Pulmonary artery endothelial cell (primary cell): ENCODE measurements around the gene CMIP. TPM values are rescaled to one million over a fixed set of nuclear protein-coding genes. Genes with fewer than 3 reads are reported as not detected.
A peak's percentile ranks its signal among the peaks of the same experiment; 100 is the strongest.

ENCODE experiments used
- DNase-seq: peaks from one replicate; pipeline ENCODE4 v3.0.0-alpha.2; 2011; ENCODE audit warnings: low read depth, low spot score
- total RNA-seq: library from RNA; depleted of rRNA; stranded (reverse); fragments of >200 nt; gene quantifications from 2 replicates; pipeline ENCODE4 v1.2.3, GENCODE V29; 2014

The CMIP gene
- total RNA-seq, 1 donor from 2014 or later, result 30.1 TPM

DNA sequence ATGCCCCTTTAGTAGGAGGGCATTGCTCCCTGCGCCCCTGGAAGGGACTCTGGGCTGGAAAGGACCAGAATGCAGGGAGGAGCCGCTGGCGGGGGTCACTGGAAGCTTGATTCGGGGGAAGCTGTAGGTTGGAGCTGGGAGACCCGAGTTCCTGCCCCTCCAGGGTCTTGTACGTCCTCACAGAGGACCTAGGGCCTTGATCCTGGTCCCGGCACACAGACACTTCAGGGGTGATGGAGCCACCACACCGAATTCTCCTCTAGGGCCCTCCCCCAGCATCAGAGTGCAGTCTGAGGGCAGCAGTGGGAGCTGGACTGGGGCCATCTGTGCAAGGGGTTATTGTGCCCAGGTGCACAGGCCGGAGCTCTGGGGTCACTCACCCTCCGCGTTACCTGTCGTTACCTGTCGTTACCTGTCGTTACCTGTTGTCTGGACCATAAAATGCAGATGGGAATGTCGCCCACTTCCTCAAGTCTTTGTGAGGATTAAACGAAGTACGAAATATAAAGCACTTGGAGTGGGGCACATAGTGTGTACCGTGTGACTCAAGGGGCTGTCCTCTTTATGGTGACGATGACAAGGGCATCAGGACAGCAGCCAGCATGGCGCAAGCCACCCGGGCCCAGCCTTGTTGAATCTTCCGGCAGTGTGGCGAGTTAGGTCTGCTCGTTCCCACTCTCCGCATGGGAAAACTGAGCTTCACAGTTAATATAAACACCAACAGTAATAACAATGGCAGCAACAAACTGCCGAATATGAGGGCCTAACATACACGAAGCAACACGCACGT, 48.6 kb downstream of the CMIP start:
- no peak for DNase-seq

DNA sequence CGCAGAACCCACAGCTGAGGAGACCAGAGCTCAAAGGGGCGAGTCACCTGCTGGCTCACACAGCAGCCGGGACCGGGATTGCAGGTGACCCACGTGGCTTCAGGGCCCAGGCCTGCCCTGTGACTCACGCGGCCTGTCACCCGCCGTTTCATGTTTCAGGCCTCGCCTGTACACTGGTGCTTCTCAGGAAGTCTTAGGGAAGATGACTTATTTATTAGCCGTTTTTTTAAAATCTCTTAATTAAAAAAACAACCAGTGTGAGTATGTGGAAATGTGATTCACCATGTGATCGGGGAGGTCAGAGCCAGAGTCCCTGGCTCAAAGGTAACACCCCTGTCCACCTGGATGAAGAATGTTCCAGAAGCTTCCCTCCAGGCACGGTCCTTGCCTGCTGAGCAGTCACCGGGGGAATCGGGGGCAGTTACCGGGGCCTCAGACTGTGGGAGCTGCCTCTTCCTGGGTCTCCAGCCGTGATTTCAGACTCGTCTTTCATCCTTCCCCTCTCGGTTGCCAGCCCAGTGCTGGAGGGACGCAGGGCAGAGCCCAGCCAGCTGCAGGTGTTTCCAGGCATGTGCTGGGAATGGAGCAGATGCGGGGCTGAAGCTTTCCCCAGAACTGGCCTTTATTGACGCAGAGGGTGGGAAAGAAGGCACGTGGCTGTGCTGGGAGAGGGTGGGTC, 49.3 kb downstream of the CMIP start:
- DNase-seq, result no peak

DNA sequence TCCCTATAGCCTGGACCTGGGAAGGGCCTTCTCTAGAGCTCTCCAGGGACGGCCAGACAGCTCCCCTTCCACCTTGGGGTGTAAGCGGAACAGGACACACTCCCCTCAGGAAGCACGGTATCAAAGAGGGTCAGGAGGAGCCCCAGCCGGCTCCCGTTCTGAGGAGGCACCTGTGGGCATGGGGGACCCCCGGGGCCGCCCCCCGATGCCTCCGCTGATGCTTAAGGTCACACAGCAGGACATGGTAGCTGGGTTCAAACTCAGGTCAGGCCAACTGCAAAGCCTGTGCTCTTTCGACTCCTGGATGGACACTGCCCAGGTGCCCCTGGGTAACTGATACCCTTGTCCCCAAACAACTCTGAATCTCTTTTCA, 49.8 kb downstream of the CMIP start:
- DNase-seq, result no peak

DNA sequence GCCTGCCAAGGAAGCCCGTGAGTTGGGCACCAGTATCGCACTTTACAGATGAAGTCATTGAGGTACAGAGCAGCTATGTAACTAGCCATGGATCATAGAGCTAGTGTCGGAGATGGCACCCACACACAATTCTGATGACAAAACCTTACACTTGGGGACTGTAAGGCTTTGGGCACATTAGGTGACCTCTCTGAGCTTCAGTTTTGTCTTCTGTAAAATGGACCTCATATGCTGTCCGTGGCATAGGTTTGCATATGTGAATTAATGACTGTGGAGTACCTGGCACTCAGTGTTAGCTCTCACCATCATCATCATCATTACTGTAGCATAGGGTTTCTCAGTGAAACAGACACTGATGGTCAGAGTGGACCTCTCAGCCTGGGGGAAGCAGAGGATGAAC, 50.3 kb downstream of the CMIP start:
- DNase-seq, result no peak

DNA sequence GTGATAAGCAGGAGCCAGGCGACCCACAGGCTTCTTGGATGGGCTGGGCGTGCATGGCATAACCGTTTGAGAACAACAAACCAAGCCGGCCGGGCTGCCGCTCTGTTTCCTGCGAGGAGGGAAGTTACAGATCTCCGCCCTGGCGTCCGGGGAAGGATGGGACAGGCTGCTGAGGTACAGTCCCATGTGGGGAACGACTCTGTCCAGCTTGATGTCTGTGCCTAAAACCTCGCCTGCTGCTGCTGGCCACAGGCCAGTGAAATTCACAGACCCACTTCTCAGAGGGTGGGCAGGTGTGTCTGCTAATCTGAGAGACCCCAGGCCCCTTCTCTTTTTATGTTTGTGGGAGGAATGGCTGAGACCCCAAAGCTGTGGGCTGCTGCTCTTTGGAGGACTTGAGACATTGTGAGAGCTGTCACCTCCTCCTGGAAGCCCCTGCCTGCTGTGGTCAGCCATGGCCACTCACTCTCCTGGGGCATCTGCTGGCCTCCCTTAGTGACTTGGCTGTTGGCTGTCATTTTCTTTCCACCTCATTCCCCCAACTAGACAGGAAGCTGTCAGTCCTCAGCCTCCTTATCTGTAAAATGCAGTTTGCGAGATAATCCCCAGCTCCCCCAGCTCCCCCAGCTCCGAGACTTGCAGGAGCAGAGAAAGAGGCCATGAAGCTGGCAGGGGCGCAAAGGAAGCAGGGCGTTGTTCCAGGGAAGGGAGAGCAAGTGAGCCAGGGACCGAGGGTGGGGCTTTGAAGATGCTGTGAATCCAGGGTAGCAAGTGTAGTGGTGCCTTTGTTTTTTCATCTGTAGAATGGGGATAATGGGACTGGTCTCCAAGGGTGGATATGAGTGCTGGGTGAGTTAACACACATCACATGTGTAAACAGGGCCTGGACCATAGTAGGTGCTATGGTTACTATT, 51.0 kb downstream of the CMIP start:
- no peak for DNase-seq

DNA sequence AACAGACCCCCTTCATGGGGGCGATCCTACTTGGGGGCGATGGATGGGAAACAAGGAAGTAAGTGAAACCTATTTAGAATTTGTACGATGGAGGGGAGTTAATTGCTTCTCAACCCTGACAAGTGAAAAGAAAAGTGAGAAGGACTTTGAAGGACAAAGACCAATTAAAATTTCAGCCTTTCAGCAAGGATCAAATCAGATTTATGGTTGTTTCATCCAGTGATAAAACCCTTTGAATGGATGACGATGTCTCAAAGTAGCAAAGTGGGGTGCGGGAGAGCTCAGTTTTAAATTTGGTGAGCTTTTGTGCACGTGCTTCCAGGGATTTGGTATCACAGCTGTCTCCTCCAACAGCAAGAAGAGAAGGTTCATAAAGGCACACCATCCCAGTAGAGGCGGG, 51.7 kb downstream of the CMIP start:
- no peak for DNase-seq

DNA sequence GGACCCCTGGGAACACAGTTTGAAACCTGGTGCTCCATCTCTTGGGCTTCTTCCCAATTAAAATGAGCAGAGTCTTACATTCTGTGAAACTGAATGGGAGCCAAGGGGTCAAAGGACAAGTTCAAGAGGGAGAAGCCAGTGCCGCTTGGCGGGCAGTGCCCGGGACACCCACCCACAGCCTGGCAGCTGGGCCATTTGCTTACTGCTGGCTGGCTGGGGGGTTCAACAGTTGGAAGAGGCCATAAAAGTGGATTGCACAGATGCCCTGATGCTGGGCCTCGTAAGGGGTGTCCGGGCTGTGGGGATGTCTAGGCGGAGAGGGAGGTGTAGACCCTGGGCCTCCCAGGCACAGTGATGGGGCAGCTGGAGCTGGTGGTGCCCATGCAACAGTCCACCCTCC, 52.1 kb downstream of the CMIP start:
- DNase-seq, result no peak

DNA sequence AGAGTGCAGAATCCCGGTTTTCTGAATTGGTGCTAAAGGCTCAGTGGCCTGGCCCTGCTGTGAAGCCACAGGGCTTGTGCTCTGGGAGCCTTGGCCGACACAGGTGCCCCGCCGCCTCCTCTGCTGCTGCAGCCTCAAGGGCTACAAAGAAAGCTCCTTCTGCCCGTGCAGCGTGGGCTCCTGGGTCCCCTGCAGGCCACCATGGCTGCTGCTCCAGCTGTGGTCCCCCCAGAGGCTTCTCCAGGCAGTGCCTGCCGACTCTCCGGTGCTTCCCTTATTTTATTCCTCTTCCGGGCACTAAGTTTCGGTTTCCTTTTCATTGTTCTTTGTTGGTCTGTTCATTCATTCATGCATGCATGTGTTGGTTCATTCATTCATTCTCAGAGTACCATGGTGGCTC, 53.1 kb downstream of the CMIP start:
- no peak for DNase-seq

DNA sequence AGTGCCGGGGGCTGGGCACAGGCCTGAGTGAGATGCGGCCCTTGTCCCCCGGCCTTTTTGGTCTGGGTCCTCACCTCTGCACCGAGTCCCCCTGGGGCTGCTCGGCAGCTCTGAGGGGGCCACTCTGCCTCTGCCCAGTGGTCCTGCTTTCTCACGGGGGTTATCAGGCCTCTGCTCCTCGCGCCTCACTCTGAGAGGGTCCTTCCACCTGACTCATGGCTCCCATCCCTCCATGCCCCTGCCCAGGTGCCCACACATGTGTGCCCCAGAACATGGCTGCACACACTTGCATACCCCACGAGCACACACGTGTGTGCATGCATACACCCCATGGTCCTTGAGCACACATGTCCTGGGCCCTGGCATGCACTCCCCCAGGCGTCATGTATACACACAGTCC, 53.7 kb downstream of the CMIP start:
- DNase-seq, result no peak

DNA sequence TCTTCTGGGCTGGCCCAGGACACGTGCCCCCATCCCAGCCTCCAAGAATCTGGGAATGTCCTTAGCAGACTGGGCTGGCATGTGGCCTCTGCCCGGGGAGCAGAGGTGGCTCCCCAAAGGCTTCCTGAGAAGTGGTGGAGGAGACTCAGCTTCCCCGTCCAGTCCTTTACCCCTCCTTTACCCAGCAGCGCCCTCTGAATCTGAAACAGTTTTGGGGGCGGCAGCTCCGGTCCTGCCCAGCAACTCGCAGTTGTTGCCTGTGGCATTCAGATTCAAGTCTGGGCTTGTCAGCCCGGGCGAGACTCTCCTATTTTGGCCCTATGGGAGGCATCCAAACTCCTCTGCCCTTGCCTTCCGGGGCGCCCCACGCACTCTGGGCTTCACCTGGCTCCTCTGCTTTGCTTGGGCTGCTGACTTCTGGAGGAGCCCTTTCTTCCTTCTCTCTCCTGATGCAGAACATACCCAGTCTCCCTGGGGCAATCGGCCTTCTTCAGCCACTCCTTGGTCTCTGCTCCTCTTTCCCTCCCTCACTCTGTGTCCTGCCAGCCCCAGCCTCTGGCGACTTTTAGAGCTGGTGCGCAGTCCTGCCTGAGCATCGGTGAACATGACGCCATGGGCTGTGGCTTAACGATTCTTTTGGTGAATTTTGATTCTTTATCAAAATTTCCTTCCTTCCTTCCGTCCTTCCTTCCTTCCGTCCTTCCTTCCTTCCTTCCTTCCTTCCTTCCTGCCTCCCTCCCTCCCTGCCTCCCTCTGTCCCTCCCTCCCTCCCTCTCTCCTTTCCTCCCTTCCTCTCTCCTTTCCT, 55.2 kb downstream of the CMIP start:
- no peak for DNase-seq

DNA sequence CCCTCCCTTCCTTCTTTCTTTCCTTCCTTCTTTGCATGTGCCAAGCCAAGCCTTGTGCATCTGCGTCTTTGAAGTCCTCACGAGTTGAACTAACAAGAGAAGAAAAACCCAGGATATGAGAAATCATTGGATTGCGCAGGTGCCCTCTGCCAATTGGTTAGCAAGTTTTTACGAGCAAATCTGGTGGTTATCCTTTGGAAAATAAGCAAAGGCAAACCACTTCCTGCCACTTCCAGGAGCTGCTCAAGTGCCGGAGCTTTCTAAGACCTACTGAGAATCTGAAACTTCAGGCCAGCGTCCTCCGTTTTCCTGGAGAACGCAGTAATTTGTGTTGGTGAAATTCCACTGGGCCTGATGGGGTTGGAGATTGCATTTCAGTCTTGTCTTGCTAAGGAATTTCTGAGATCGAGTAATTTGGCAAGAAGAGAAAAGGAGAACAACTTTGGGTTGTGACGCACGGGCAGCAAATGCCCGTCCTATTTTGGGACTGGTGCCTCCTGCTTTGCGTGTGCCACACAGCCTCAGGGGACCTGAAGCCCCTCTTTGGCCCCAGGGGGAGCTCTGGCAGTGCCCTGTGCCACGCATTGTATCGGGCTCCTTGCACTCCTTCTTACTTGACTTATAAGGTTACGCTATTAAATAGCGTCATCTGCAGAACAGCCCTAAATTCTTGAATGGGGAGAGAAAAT, 56.4 kb downstream of the CMIP start:
- DNase-seq, result no peak

DNA sequence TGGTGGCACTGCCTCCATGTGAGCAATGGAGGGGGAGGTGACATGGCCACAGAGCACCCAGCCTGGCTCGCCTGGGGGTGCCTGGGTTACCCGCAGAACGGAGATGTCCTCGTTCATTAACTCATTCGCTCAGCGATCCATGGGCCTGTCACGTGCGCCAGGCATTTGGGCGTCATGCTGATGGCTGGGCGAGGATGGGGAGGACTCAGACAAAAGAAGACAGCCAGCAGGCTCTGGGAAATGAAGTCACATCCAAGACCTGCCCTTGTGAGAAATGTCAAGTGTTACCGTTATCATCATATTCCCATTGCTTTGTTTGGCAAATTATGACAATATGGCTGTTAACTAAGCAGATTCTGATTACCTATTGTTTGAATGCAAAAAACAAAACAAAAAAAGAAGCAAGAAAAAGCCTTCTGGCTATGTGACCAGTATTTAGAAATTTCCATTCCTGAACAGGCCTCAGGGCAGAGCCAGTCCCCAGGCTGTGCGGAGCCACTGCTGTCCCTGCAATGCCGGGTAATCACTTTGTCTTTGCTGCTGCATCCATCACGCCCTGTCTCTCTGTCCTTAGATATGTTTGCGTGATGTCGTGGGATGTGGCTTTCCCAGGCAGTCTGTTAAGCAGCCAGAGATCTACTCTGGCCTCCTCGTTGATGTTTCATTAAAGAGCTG, 57.9 kb downstream of the CMIP start:
- no peak for DNase-seq

DNA sequence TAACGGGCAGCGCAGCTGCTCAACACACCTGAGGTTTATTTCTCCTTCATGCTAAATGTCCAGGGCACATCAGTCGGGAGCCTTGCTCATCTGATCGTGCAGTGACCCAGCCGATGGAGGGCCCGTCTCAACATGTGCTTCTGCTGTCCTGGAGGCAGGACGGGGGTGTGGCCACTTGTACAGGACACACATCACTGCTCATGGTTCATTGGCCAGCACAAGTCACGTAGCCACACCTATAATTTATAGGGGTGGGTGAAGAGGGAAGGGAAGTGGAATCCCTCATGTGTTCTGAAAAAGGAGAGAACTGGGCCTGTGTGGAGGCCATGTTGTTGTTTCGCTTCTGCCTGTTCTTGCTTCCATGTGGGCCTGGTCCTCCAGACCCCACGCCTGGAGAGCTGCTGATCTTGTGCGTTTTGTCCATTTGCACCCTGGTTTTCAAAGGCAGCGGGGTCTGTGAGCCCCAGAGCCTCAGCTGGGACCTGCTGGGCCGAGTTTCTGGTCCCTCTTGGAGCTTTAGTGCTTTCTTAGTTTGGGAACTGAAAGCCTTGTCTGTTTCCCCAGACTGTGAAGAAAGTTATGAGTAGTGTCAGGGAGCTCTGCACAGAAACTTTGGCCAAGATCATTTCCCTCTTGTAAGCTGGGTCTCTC, 60.5 kb downstream of the CMIP start:
- DNase-seq, result no peak

DNA sequence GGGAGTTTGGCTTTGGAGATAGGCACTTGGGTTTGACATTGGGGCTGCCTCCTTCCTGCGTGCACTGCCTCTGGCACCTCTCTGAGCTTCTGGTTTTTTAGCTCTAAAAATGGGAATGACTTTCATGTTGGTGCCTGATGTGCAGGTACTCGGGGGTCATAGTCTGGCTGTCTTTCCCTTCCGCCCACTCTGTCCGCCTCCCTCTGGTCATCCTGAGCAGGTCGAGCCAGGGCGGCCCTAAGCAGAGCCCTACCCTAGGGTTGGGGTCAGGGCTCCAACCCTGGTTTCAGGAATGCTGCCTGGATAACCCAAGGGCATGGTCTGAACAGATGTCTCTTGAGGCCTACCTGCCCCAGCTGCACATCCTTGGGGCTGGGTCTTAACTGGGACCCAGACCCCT, 64.8 kb downstream of the CMIP start:
- no peak for DNase-seq

DNA sequence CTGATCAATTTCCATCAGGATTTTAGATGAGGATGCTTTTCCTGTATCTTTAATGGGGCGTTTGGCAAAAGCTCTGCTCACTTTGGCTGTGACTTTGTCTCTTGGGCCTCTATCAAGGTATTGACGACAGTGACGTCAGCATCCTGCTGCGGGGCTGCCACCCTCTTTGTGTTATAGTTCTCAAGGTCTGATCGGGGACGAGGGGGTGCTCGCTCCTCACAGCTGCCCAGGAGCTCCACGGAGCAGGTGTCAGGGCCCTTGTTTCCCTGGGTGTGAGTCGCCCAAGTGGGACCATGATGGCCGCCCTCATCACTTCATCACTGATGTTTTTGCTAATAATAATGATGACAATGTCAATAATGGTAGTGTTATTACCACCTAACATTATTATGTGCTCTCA, 65.4 kb downstream of the CMIP start:
- no peak for DNase-seq

DNA sequence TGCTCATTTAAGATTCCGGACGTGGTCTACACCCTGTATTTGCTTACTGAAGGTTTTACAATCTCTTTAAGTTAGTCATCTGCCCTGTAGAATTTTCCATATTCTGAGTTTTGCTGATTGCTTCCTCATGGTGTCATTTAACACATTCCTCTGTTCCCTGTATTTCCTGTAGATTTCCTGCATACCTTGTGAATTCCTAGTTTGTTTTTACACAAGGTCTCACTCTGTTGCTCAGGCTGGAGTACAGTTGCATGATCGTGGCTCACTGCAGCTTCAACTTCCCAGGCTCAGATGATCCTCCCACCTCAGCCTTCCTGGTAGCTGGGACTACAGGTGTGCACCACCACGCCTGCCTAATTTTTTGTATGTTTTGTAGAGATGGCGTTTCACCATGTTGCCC, 66.8 kb downstream of the CMIP start:
- peak; percentile 80 for DNase-seq

DNA sequence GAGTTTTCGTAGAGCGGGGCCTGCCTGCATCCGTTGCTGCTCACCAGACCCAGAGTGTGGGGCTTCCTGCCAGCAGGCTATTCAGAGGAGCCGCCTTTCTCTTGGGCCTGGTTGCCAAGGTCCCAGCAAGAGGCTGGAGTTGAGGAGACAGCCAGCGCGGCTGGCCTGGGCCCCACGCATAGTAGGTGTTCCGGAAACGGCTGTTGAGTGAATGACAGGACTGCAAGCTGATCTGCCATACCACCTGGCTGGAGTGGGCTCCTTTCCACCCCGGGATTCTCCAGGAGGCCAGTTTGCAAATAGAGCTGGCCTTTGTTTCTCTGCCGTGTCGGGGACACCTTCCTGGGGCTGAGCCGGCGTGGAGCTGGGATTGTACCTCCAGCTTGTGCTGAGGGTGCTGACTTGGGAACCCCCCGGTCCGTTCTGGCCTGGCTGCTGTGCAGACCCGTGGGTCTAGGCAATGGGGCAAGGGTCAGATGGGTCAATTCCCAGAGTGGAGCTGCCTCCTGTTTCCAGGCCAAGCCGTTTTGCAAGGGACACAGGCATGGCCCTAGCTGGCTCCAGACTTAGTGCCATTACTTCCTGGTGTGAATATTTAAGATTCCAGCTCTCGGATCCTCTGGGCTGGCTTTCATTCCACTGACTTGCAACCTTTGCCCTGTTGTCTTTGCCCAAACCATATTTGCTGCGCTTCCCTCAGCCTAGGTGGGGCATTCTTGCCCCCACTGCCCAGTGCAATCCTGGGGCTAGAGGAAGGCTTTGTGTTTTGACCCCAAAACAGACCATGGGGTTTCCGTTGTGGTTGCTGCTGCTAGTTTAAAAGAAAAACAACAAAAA, 68.8 kb downstream of the CMIP start:
- no peak for DNase-seq

DNA sequence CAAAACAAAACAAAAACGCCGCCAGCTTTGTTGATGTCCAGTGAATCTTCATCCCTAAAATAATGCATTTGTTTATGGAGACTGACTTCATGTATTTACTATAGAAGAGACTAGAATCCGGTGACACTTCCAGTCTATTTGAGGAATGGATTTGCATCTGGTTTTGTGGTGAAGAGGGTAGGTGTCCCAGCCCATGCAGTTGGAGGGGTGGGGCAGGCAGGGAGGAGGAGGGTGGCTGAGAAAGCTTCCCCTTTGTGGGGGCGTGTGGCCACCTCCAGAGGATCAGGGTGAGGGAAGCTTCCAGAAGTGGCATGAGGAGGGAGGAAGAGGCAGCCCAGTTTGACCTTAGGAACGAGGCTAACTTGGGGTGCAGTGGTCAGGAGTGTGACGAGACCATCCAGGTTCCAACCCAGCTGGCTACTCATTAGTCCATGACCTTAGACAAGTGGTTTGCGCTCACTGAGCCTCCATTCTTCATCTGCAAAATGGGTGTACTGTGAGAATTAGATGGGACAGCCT, 69.5 kb downstream of the CMIP start:
- no peak for DNase-seq
